Measurements from ENCODE around the gene LTA. TPM values are rescaled to one million over a fixed set of nuclear protein-coding genes. Genes with fewer than 3 reads are reported as not detected.
A peak's percentile ranks its signal among the peaks of the same experiment; 100 is the strongest.
"Not testable (repeated sequence)": the region's sequence is repeated elsewhere in the genome, so short reads cannot be mapped to it uniquely, and the experiment has no call there.

The LTA gene
- polyA plus RNA-seq, 1 donor: 0.96 TPM

- H3K4me1 ChIP-seq (ENCODE audit: control insufficient read depth, insufficient read depth, low read length): no peaks in the 10 kb centered on the region
- no peaks in the 10 kb centered on the region for H3K9me3 ChIP-seq (ENCODE audit: control insufficient read depth, low read depth, low read length)
- DNase-seq: no peak
- H3K4me3 ChIP-seq (ENCODE audit: low read length): no peak overlapping the region
- 67% methylated on average over 4 of the region's 12 CpGs for WGBS (ENCODE audit: insufficient coverage, low lambda C conversion rate)
- no peaks in the 10 kb centered on the region for H3K36me3 ChIP-seq (ENCODE audit: control insufficient read depth, insufficient read depth, low read length)
- H3K27ac ChIP-seq (ENCODE audit: low read length): no peak overlapping the region
- peaks cover 10% of the 10 kb centered on the region for H3K27me3 ChIP-seq (ENCODE audit: control insufficient read depth, insufficient read depth, low read length)
Observed at GRCh38 chr6:31587791-31588777, 16.0 kb downstream of the LTA start.

GRCh38 chr6:31588871-31589650, 17.0 kb downstream of the LTA start:
- Histone ChIP-seq H3K4me3 (ENCODE audit: low read length) (no peak overlapping the region), H3K9me3 (ENCODE audit: control insufficient read depth, low read depth, low read length) (no peaks in the 10 kb centered on the region), H3K27me3 (ENCODE audit: control insufficient read depth, insufficient read depth, low read length) (peaks cover 10% of the 10 kb centered on the region), H3K27ac (ENCODE audit: low read length) (no peak overlapping the region), H3K36me3 (ENCODE audit: control insufficient read depth, insufficient read depth, low read length) (no peaks in the 10 kb centered on the region), H3K4me1 (ENCODE audit: control insufficient read depth, insufficient read depth, low read length) (no peaks in the 10 kb centered on the region)
- 40% methylated on average over 1 of the region's 9 CpGs for WGBS (ENCODE audit: insufficient coverage, low lambda C conversion rate)
- DNase-seq: no peak

DNA sequence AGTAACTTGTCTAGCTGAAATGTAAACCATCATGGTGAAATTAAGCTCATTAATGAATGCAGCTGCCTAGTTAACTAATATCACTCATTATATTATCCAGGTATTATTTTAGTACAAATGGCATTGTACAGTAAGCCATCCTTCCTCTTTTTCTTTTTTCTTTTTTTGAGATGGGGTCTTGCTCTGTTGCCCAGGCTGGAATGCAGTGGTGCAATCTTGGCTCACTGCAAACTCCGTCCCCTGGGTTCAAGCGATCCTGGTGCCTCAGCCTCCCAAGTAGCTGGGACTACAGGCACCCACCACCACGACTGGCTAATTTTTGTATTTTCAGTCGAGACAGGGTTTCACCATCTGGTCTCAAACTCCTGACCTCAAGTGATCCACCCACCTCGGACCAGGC, 18.6 kb downstream of the LTA start:
- not testable (repeated sequence) for H3K4me1 ChIP-seq (ENCODE audit: control insufficient read depth, insufficient read depth, low read length); H3K9me3 ChIP-seq (ENCODE audit: control insufficient read depth, low read depth, low read length); DNase-seq

DNA sequence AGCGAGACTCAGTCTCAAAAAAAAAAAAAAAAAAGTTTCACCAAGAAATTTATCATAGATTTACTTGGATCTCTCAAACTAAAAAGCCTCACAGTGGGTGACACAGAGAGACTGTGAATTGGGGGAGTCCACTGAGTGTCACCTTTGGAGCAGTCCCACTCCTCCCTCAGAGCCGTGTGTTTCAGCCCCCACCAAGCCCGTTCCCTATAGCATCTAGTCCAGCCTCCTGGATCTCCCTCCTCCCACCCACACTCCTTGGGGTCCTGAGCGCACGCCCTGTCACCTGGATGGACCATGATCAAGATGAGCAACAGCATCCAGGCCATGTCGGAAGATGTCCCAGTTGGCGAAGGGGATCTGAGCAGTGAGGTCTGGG, 20.3 kb downstream of the LTA start:
- H3K4me3 ChIP-seq (ENCODE audit: low read length): no peak overlapping the region
- H3K4me1 ChIP-seq (ENCODE audit: control insufficient read depth, insufficient read depth, low read length): no peaks in the 10 kb centered on the region
- DNase-seq: no peak
- no CpG with 5 or more reads among the region's 7 CpGs for WGBS (ENCODE audit: insufficient coverage, low lambda C conversion rate)
- H3K27me3 ChIP-seq (ENCODE audit: control insufficient read depth, insufficient read depth, low read length): peaks cover 2% of the 10 kb centered on the region
- H3K9me3 ChIP-seq (ENCODE audit: control insufficient read depth, low read depth, low read length): no peaks in the 10 kb centered on the region
- no peaks in the 10 kb centered on the region for H3K36me3 ChIP-seq (ENCODE audit: control insufficient read depth, insufficient read depth, low read length)
- H3K27ac ChIP-seq (ENCODE audit: low read length): no peak overlapping the region

More for the DNA sequence above, 18.6 kb downstream of the LTA start:
- H3K36me3 ChIP-seq (ENCODE audit: control insufficient read depth, insufficient read depth, low read length); H3K4me3 ChIP-seq (ENCODE audit: low read length); H3K27ac ChIP-seq (ENCODE audit: low read length); H3K27me3 ChIP-seq (ENCODE audit: control insufficient read depth, insufficient read depth, low read length): not testable (repeated sequence)
- WGBS (ENCODE audit: insufficient coverage, low lambda C conversion rate): no CpG with 5 or more reads among the region's 5 CpGs

GRCh38 chr6:31597006-31597405, 24.9 kb downstream of the LTA start:
- Histone ChIP-seq H3K9me3 (ENCODE audit: control insufficient read depth, low read depth, low read length) (no peaks in the 10 kb centered on the region), H3K27ac (ENCODE audit: low read length) (no peak overlapping the region), H3K27me3 (ENCODE audit: control insufficient read depth, insufficient read depth, low read length) (no peaks in the 10 kb centered on the region), H3K4me1 (ENCODE audit: control insufficient read depth, insufficient read depth, low read length) (no peaks in the 10 kb centered on the region), H3K4me3 (ENCODE audit: low read length) (no peak overlapping the region), H3K36me3 (ENCODE audit: control insufficient read depth, insufficient read depth, low read length) (no peaks in the 10 kb centered on the region)
- no peak for DNase-seq
- no CpG with 5 or more reads among the region's 2 CpGs for WGBS (ENCODE audit: insufficient coverage, low lambda C conversion rate)

DNA sequence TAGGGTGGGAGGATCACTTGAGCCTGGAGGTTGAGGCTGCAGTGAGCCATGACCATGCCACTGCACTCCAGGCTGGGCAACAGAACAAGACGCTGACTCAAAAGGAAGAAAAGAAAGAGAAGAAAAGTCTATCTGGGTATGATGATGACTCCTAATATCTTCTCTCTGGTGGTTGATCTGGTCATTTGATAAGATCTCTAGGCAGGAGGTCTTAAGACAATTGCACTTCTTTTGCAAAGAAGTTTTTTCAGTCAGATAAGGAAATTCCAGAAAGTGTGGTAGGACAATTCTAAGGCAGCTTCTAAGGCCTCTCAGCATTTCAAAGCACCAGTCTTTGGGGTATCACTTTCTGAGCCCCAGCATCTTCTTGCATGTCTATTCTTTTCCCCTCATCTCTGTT, 35.2 kb downstream of the LTA start:
- no CpG with 5 or more reads among the region's 1 CpG for WGBS (ENCODE audit: insufficient coverage, low lambda C conversion rate)
- no peak overlapping the region for H3K4me3 ChIP-seq (ENCODE audit: low read length)
- H3K9me3 ChIP-seq (ENCODE audit: control insufficient read depth, low read depth, low read length): no peaks in the 10 kb centered on the region
- H3K27me3 ChIP-seq (ENCODE audit: control insufficient read depth, insufficient read depth, low read length): no peaks in the 10 kb centered on the region
- no peaks in the 10 kb centered on the region for H3K36me3 ChIP-seq (ENCODE audit: control insufficient read depth, insufficient read depth, low read length)
- no peaks in the 10 kb centered on the region for H3K4me1 ChIP-seq (ENCODE audit: control insufficient read depth, insufficient read depth, low read length)
- no peak for DNase-seq
- no peak overlapping the region for H3K27ac ChIP-seq (ENCODE audit: low read length)

- Histone ChIP-seq H3K27me3 (ENCODE audit: control insufficient read depth, insufficient read depth, low read length) (no peaks in the 10 kb centered on the region), H3K36me3 (ENCODE audit: control insufficient read depth, insufficient read depth, low read length) (no peaks in the 10 kb centered on the region), H3K27ac (ENCODE audit: low read length) (no peak overlapping the region), H3K4me3 (ENCODE audit: low read length) (no peak overlapping the region), H3K9me3 (ENCODE audit: control insufficient read depth, low read depth, low read length) (no peaks in the 10 kb centered on the region), H3K4me1 (ENCODE audit: control insufficient read depth, insufficient read depth, low read length) (peaks cover 14% of the 10 kb centered on the region)
- DNase-seq: no peak
- WGBS (ENCODE audit: insufficient coverage, low lambda C conversion rate): no CpG with 5 or more reads among the region's 8 CpGs
Observed at GRCh38 chr6:31609519-31610406, 37.7 kb downstream of the LTA start.

DNA sequence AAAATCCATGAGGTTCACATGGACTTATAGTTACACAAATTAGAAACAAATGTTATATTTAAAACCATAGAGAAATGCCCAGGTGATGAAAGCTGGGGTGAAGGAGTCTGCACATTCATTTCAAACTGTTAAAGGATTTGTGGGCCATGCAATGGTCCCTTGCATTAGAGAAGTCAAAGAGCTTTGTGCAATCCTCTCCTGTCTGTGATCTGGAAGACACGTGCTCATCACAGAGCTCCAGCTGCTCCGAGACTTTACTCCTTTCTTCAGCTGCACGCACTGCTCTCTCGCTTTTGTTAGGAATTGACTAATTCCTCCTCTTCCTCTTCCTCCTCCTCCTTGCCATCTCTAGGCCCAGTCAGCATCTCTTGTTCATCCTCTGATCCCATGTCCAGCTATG, 38.9 kb downstream of the LTA start:
- whole genome bisulfite sequencing (ENCODE audit: insufficient coverage, low lambda C conversion rate): 90% methylated on average over 2 of the region's 4 CpGs
- DNase-seq: no peak
- Histone ChIP-seq H3K36me3 (ENCODE audit: control insufficient read depth, insufficient read depth, low read length) (no peaks in the 10 kb centered on the region), H3K9me3 (ENCODE audit: control insufficient read depth, low read depth, low read length) (no peaks in the 10 kb centered on the region), H3K4me3 (ENCODE audit: low read length) (no peak overlapping the region), H3K27ac (ENCODE audit: low read length) (no peak overlapping the region), H3K27me3 (ENCODE audit: control insufficient read depth, insufficient read depth, low read length) (no peaks in the 10 kb centered on the region), H3K4me1 (ENCODE audit: control insufficient read depth, insufficient read depth, low read length) (peaks cover 22% of the 10 kb centered on the region)

DNA sequence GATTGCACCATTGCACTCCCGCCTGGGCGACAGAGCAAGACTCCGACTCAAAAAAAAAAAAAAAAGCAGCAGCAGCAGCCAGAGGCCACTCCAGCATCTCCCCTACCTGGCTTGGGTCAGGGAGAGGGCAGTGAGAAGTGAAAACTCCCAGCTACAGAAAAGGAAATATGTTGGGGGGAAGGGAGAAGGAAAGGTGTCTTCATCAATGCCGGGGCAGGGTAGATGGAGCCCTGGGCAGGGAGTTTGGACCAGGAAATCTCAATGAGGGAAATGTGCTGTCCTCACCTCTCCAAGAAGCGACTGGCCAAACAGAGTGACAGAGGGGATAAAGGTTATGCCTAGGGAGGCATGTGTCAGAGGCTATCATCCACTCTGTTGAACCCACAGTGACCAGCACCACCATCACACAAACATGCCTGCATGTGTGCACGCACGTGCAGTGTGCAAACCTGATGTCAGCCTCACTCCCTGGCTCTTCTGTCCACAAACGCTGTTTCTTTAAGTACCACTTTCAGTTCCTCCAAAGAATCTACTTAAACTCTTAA, 42.1 kb downstream of the LTA start:
- H3K27me3 ChIP-seq (ENCODE audit: control insufficient read depth, insufficient read depth, low read length): no peaks in the 10 kb centered on the region
- peaks cover 22% of the 10 kb centered on the region for H3K4me1 ChIP-seq (ENCODE audit: control insufficient read depth, insufficient read depth, low read length)
- peak overlapping the region; percentile 77 for H3K27ac ChIP-seq (ENCODE audit: low read length)
- no peak overlapping the region for H3K4me3 ChIP-seq (ENCODE audit: low read length)
- peak in 1 of 2 donors; percentile 32 for DNase-seq
- H3K9me3 ChIP-seq (ENCODE audit: control insufficient read depth, low read depth, low read length): no peaks in the 10 kb centered on the region
- H3K36me3 ChIP-seq (ENCODE audit: control insufficient read depth, insufficient read depth, low read length): no peaks in the 10 kb centered on the region
- WGBS (ENCODE audit: insufficient coverage, low lambda C conversion rate): no CpG with 5 or more reads among the region's 8 CpGs

Data from large intestine (tissue), 3 donors.